ENCODE data around the gene ANKIB1. TPM values are rescaled to one million over a fixed set of nuclear protein-coding genes. Genes with fewer than 3 reads are reported as not detected.

ANKIB1 gene
- polyA plus RNA-seq, 1 donor (not counting 4 experiments of a cell fraction or from before 2014, with no cell fraction given) = 37.0 TPM

GRCh38 chr7:92433019-92433418, 187.2 kb downstream of the ANKIB1 start:
- H3K9me1 ChIP-seq (ENCODE audit: control insufficient read depth, extremely low read depth, insufficient read depth, low read length) = no peaks in the 10 kb centered on the region
- dilution Hi-C loops (cut with MboI; ENCODE audit: extremely low pct_ligation_motif_present, low sequenced_read_pairs) = no loop called here
- FAIRE-seq = no peak
- no peak overlapping the region for H3K4me2 ChIP-seq (ENCODE audit: control insufficient read depth, extremely low read depth, insufficient read depth, low read depth, low read length)
- no peak overlapping the region for H2AFZ ChIP-seq (ENCODE audit: control insufficient read depth, low read length)
- no peaks in the 10 kb centered on the region for H4K20me1 ChIP-seq (ENCODE audit: control insufficient read depth, extremely low read depth, insufficient read depth, low read length)
- no peaks in the 10 kb centered on the region for H3K36me3 ChIP-seq (ENCODE audit: control insufficient read depth in 2 of 2, extremely low read depth in 1 of 2, insufficient read depth in 2 of 2, low read length in 2 of 2)
- H3K27me3 ChIP-seq (ENCODE audit: control insufficient read depth, extremely low read depth, insufficient read depth, low read length) = peaks cover 3% of the 10 kb centered on the region
- TF ChIP-seq CTCF (optimal IDR thresholded peaks at IDR 0.05 in 1 of 3, IDR thresholded peaks at IDR 0.05 in 1 of 3, conservative IDR thresholded peaks at IDR 0.05 in 1 of 3; ENCODE audit: extremely low read depth in 1 of 3, insufficient read depth in 2 of 3, low read length in 3 of 3) = no peak
- TF ChIP-seq EZH2 (IDR thresholded peaks at IDR 0.05; ENCODE audit: low read length) = no peak
- H3K9ac ChIP-seq (ENCODE audit: control insufficient read depth, extremely low read depth, insufficient read depth, low read length) = no peak overlapping the region
- H3K4me1 ChIP-seq (ENCODE audit: control insufficient read depth, extremely low read depth, insufficient read depth, low read length) = no peaks in the 10 kb centered on the region
- no peaks in the 10 kb centered on the region for H3K9me3 ChIP-seq (ENCODE audit: control insufficient read depth, low read depth, low read length)
- H3K79me2 ChIP-seq (ENCODE audit: control insufficient read depth, insufficient read depth, low read length) = no peaks in the 10 kb centered on the region
- no peak overlapping the region for H3K27ac ChIP-seq (ENCODE audit: control insufficient read depth, insufficient read depth, low read length)
- DNase-seq (ENCODE audit: low read depth, low spot score) = no peak
- H3K4me3 ChIP-seq (ENCODE audit: control insufficient read depth in 2 of 3, extremely low read depth in 1 of 3, insufficient read depth in 2 of 3, low read depth in 1 of 3, low read length in 3 of 3) = no peak overlapping the region

GRCh38 chr7:92435542-92435941, 189.8 kb downstream of the ANKIB1 start:
- H3K36me3 ChIP-seq (ENCODE audit: control insufficient read depth in 2 of 2, extremely low read depth in 1 of 2, insufficient read depth in 2 of 2, low read length in 2 of 2) = no peaks in the 10 kb centered on the region
- H3K79me2 ChIP-seq (ENCODE audit: control insufficient read depth, insufficient read depth, low read length) = no peaks in the 10 kb centered on the region
- H4K20me1 ChIP-seq (ENCODE audit: control insufficient read depth, extremely low read depth, insufficient read depth, low read length) = no peaks in the 10 kb centered on the region
- H2AFZ ChIP-seq (ENCODE audit: control insufficient read depth, low read length) = no peak overlapping the region
- no peaks in the 10 kb centered on the region for H3K9me3 ChIP-seq (ENCODE audit: control insufficient read depth, low read depth, low read length)
- H3K4me2 ChIP-seq (ENCODE audit: control insufficient read depth, extremely low read depth, insufficient read depth, low read depth, low read length) = no peak overlapping the region
- H3K9ac ChIP-seq (ENCODE audit: control insufficient read depth, extremely low read depth, insufficient read depth, low read length) = no peak overlapping the region
- TF ChIP-seq EZH2 (IDR thresholded peaks at IDR 0.05; ENCODE audit: low read length) (no peak), CTCF (optimal IDR thresholded peaks at IDR 0.05 in 1 of 3, IDR thresholded peaks at IDR 0.05 in 1 of 3, conservative IDR thresholded peaks at IDR 0.05 in 1 of 3; ENCODE audit: extremely low read depth in 1 of 3, insufficient read depth in 2 of 3, low read length in 3 of 3) (no peak)
- H3K9me1 ChIP-seq (ENCODE audit: control insufficient read depth, extremely low read depth, insufficient read depth, low read length) = no peaks in the 10 kb centered on the region
- DNase-seq (ENCODE audit: low read depth, low spot score) (no peak), FAIRE-seq (no peak)
- peaks cover 3% of the 10 kb centered on the region for H3K27me3 ChIP-seq (ENCODE audit: control insufficient read depth, extremely low read depth, insufficient read depth, low read length)
- no peaks in the 10 kb centered on the region for H3K4me1 ChIP-seq (ENCODE audit: control insufficient read depth, extremely low read depth, insufficient read depth, low read length)
- dilution Hi-C loops (cut with MboI; ENCODE audit: extremely low pct_ligation_motif_present, low sequenced_read_pairs) = no loop called here
- no peak overlapping the region for H3K4me3 ChIP-seq (ENCODE audit: control insufficient read depth in 2 of 3, extremely low read depth in 1 of 3, insufficient read depth in 2 of 3, low read depth in 1 of 3, low read length in 3 of 3)
- H3K27ac ChIP-seq (ENCODE audit: control insufficient read depth, insufficient read depth, low read length) = no peak overlapping the region
